Loucy (cell line): ENCODE data around the gene CNOT8.

Experiments
- H2AFZ ChIP-seq: fragments of 200-600 bp; sonication (generic); 2 replicates; pipeline ENCODE4 v1.6.0; 2016; ENCODE audit warnings: antibody characterized with exemption, mild to moderate bottlenecking, low read length, moderate library complexity
- H3F3A ChIP-seq: fragments of 200-600 bp; 2 replicates; pipeline ENCODE4 v1.6.0; 2016; ENCODE audit warnings: antibody characterized with exemption, low read depth, mild to moderate bottlenecking
- H3K27me3 ChIP-seq: fragments of 200-600 bp; sonication (generic); 2 replicates; pipeline ENCODE4 v1.6.1; 2014; ENCODE audit warnings: low read length, mild to moderate bottlenecking; ENCODE audit not compliant: insufficient read depth, poor library complexity, severe bottlenecking
- H3K36me3 ChIP-seq: fragments of 200-600 bp; sonication (generic); 2 replicates; pipeline ENCODE4 v1.6.1; 2016; ENCODE audit warnings: low read length; ENCODE audit not compliant: insufficient read depth
- H3K4me1 ChIP-seq: fragments of 200-600 bp; sonication (generic); 2 replicates; pipeline ENCODE4 v1.5.1; 2014; ENCODE audit warnings: low read length, mild to moderate bottlenecking; ENCODE audit not compliant: insufficient read depth, poor library complexity, severe bottlenecking
- H3K4me2 ChIP-seq: fragments of 200-600 bp; sonication (generic); 2 replicates; pipeline ENCODE4 v1.6.0; 2014; ENCODE audit warnings: antibody characterized with exemption, low read length, low read depth, mild to moderate bottlenecking; ENCODE audit not compliant: poor library complexity, severe bottlenecking
- H3K4me3 ChIP-seq: fragments of 200-600 bp; sonication (generic); 2 replicates; pipeline ENCODE4 v1.5.1; 2014; ENCODE audit warnings: low read length, mild to moderate bottlenecking, mixed read lengths; ENCODE audit not compliant: poor library complexity, severe bottlenecking
- H3K79me2 ChIP-seq: fragments of 200-600 bp; sonication (generic); 2 replicates; pipeline ENCODE4 v1.6.1; 2014; ENCODE audit warnings: low read length; ENCODE audit not compliant: insufficient read depth
- H3K9ac ChIP-seq: fragments of 200-600 bp; sonication (generic); 2 replicates; pipeline ENCODE4 v1.6.0; 2014; ENCODE audit warnings: mild to moderate bottlenecking, low read depth, low read length, moderate library complexity; ENCODE audit not compliant: poor library complexity, severe bottlenecking
- H3K9me2 ChIP-seq: fragments of 200-600 bp; sonication (generic); replicated peaks from 2 replicates; pipeline ENCODE4 v1.6.1; 2016; ENCODE audit warnings: low read depth, low read length, mixed read lengths
- H3K9me3 ChIP-seq: fragments of 200-600 bp; sonication (generic); 2 replicates; pipeline ENCODE4 v1.6.1; 2014; ENCODE audit warnings: mild to moderate bottlenecking, antibody characterized with exemption, low read length, low read depth; ENCODE audit not compliant: insufficient read depth
- H4K20me1 ChIP-seq: fragments of 200-600 bp; sonication (generic); 2 replicates; pipeline ENCODE4 v1.6.0; 2014; ENCODE audit warnings: antibody characterized with exemption, low read length, mild to moderate bottlenecking; ENCODE audit not compliant: insufficient read depth, poor library complexity, severe bottlenecking
- EZH2phosphoT487 ChIP-seq: fragments of 200-600 bp; IDR thresholded peaks from 2 replicates; pipeline ENCODE4 v1.6.1; 2018; ENCODE audit warnings: antibody characterized with exemption, mild to moderate bottlenecking, moderate library complexity, borderline replicate concordance
- TF ChIP-seq, protein P1 (sequence below): fragments of 200-600 bp; sonication (generic); conservative IDR thresholded peaks from 2 replicates; pipeline ENCODE4 v1.5.1; 2014; ENCODE audit warnings: mild to moderate bottlenecking, antibody characterized with exemption, low read length

CNOT8 gene

DNA sequence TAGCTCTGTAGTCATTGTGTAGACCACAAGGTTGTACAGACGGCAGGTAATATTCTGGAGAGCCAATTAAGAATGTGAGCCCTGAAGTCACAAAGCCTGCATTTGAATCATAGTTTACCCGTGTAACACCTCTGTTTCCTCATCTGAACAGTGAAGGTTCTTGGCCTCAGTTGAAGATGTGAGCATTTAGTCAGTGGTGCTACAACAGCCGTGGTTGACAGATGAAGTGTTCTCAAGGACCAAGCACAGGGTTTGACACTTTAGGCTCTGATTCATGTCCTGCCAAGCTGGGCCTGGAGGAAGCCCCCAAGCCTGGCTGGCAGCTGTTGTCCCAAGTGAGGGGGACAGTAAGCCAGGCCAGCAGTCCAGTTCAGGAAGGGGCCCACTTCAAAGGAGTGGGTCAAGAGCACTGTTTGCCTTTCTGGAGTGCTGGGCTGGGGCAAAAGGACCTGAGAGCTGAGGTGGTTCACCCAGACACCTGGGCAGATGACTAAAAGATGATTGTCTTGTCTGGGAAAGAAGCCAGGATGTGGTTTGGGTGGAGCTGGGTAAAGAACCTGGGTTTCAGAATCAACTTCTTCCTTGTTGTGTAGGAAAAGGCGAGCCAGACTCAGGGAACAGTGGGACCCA, 28.7 kb upstream of the CNOT8 start:
- H2AFZ ChIP-seq: no peak overlapping the region
- H4K20me1 ChIP-seq: no peaks in the 10 kb centered on the region
- H3K36me3 ChIP-seq: no peaks in the 10 kb centered on the region
- H3K27me3 ChIP-seq: no peaks in the 10 kb centered on the region
- TF ChIP-seq EZH2phosphoT487: no peak
- TF ChIP-seq, protein P1, sequence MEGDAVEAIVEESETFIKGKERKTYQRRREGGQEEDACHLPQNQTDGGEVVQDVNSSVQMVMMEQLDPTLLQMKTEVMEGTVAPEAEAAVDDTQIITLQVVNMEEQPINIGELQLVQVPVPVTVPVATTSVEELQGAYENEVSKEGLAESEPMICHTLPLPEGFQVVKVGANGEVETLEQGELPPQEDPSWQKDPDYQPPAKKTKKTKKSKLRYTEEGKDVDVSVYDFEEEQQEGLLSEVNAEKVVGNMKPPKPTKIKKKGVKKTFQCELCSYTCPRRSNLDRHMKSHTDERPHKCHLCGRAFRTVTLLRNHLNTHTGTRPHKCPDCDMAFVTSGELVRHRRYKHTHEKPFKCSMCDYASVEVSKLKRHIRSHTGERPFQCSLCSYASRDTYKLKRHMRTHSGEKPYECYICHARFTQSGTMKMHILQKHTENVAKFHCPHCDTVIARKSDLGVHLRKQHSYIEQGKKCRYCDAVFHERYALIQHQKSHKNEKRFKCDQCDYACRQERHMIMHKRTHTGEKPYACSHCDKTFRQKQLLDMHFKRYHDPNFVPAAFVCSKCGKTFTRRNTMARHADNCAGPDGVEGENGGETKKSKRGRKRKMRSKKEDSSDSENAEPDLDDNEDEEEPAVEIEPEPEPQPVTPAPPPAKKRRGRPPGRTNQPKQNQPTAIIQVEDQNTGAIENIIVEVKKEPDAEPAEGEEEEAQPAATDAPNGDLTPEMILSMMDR: no peak
- no peak overlapping the region for H3K9ac ChIP-seq
- no peak overlapping the region for H3K4me2 ChIP-seq
- H3F3A ChIP-seq: no peaks in the 10 kb centered on the region
- H3K4me1 ChIP-seq: no peaks in the 10 kb centered on the region
- H3K4me3 ChIP-seq: no peak overlapping the region
- no peaks in the 10 kb centered on the region for H3K79me2 ChIP-seq
- no peaks in the 10 kb centered on the region for H3K9me3 ChIP-seq
- no peaks in the 10 kb centered on the region for H3K9me2 ChIP-seq

DNA sequence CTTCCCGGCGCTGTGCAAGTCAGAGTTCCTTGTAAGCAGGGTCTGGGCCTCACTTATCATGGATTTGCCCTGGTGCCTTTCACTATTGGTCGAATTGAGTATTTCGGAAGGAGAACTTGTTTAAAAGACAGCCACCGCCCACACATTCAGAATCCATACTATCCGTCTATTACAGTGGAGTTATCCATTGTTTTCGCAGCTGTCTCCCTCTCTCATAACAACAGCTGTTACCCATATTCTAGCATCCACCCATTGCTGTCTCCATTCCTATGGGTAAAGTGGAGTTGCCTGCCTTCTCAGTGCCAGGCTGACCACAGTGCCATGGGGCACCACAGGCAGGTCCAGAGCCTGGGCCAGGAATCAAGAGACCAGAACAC, 28.2 kb upstream of the CNOT8 start:
- H3K27me3 ChIP-seq: no peaks in the 10 kb centered on the region
- H3K9ac ChIP-seq: no peak overlapping the region
- no peaks in the 10 kb centered on the region for H3K9me3 ChIP-seq
- no peak overlapping the region for H3K4me3 ChIP-seq
- H3F3A ChIP-seq: no peaks in the 10 kb centered on the region
- no peak for TF ChIP-seq EZH2phosphoT487
- TF ChIP-seq, protein P1: no peak
- H3K4me1 ChIP-seq: no peaks in the 10 kb centered on the region
- no peaks in the 10 kb centered on the region for H3K9me2 ChIP-seq
- H3K36me3 ChIP-seq: no peaks in the 10 kb centered on the region
- H3K4me2 ChIP-seq: no peak overlapping the region
- no peak overlapping the region for H2AFZ ChIP-seq
- H3K79me2 ChIP-seq: no peaks in the 10 kb centered on the region
- H4K20me1 ChIP-seq: no peaks in the 10 kb centered on the region

DNA sequence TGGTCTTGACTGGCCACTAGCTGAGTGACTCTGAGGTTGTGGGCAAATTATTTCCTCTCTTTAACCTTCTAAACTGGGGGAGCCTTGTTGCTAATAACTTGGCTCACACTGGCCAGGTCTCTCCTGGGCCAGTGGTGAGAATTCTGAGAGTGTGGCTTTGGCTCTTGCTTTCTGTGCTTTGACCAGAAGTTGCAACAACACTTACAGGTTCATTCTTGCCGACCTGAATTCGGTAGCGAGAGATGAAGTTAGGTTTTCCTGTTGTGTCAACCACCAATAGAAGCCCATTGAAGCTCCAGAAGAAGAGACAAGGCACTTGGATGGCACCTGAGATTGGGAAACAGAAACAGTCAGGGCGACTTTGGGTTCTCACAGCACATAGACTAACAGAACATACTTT, 27.8 kb upstream of the CNOT8 start:
- no peaks in the 10 kb centered on the region for H3K27me3 ChIP-seq
- no peaks in the 10 kb centered on the region for H3K9me2 ChIP-seq
- no peaks in the 10 kb centered on the region for H3F3A ChIP-seq
- H3K79me2 ChIP-seq: no peaks in the 10 kb centered on the region
- H2AFZ ChIP-seq: no peak overlapping the region
- no peaks in the 10 kb centered on the region for H3K4me1 ChIP-seq
- H3K9ac ChIP-seq: no peak overlapping the region
- H3K36me3 ChIP-seq: no peaks in the 10 kb centered on the region
- H3K9me3 ChIP-seq: no peaks in the 10 kb centered on the region
- H3K4me3 ChIP-seq: no peak overlapping the region
- no peak for TF ChIP-seq EZH2phosphoT487
- TF ChIP-seq, protein P1: no peak
- no peaks in the 10 kb centered on the region for H4K20me1 ChIP-seq
- no peak overlapping the region for H3K4me2 ChIP-seq
